AG04449 (cell line): ENCODE data around the gene LRRC49.
"Not testable (repeated sequence)": the region's sequence is repeated elsewhere in the genome, so short reads cannot be mapped to it uniquely, and the experiment has no call there.

ENCODE experiments used
- CTCF ChIA-PET: fragments of 350-600 bp; formaldehyde crosslinking; extraction: SDS; loops from one replicate; lab custom pipeline; 2021; ENCODE audit warnings: antibody characterized with exemption; lab: Yijun Ruan, JAX
- POLR2A ChIA-PET: fragments of 400-600, 350-600 bp; formaldehyde crosslinking; extraction: SDS; loops from one replicate; lab custom pipeline; 2020; ENCODE audit warnings: antibody characterized with exemption, inconsistent platforms; lab: Yijun Ruan, JAX
- DNase-seq: peaks from one replicate; pipeline ENCODE4 v3.0.0-alpha.2; 2010; ENCODE audit warnings: low read depth, low spot score
- H3K4me3 ChIP-seq: 2 replicates; pipeline ENCODE4 v1.5.1; 2011; ENCODE audit warnings: low read depth, mild to moderate bottlenecking, control low read depth, low read length
- TF ChIP-seq, protein P1 (sequence below): IDR thresholded peaks from one replicate; pipeline ENCODE4 v1.5.1; 2011; ENCODE audit warnings: mild to moderate bottlenecking, moderate library complexity, low read length, control low read depth, inconsistent platforms; ENCODE audit not compliant: insufficient read depth; ENCODE audit errors: missing control alignments

LRRC49 gene

DNA sequence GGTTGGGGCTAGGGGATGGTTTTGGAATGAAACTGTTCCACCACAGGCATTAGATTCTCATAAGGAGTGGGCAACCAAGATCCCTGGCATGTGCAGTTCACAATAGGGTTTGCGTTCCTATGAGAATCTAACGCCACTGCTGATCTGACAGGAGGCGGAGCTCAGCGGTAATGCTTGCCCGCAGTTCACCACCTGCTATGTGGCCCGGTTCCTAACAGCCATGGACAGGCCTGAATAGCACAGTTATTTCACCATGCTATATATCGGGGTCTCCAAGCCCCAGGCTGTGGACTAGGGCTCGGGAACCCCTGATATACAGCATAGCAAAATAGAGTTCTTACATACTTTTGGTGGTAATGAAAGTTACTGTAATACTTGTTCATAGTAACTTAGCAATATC, 122.7 kb downstream of the LRRC49 start:
- CTCF ChIA-PET: interaction anchor here (1.4 to 2.2 kb wide), 2 partner anchors 10 to 87 kb away, joined by 3 to 6 read pairs; no protein-coding TSS in a partner anchor
- POLR2A ChIA-PET: no interaction called here
- TF ChIP-seq, protein P1, sequence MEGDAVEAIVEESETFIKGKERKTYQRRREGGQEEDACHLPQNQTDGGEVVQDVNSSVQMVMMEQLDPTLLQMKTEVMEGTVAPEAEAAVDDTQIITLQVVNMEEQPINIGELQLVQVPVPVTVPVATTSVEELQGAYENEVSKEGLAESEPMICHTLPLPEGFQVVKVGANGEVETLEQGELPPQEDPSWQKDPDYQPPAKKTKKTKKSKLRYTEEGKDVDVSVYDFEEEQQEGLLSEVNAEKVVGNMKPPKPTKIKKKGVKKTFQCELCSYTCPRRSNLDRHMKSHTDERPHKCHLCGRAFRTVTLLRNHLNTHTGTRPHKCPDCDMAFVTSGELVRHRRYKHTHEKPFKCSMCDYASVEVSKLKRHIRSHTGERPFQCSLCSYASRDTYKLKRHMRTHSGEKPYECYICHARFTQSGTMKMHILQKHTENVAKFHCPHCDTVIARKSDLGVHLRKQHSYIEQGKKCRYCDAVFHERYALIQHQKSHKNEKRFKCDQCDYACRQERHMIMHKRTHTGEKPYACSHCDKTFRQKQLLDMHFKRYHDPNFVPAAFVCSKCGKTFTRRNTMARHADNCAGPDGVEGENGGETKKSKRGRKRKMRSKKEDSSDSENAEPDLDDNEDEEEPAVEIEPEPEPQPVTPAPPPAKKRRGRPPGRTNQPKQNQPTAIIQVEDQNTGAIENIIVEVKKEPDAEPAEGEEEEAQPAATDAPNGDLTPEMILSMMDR: no peak
- no peak overlapping the region for H3K4me3 ChIP-seq
- DNase-seq: no peak

DNA sequence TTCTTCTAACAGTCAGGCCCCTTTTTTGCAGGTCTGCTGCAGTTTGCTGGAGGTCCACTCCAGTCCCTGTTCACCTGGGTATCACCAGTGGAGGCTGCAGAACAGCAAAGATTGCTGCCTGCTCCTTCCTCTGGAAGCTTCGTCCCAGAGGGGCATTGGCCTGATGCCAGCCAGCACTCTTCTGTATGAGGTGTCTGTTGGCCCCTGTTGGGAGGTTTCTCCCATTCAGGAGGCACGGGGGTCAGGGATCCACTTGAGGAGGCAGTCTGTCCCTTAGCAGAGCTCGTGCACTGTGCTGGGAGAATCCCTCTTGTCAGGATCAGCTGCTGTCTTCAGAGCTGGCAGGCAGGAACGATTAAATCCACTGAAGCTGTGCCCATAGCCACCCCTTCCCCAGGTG, 138.6 kb downstream of the LRRC49 start:
- DNase-seq, H3K4me3 ChIP-seq, POLR2A ChIA-PET: not testable (repeated sequence)
- CTCF ChIA-PET: interaction anchor here (4.0 kb wide), 1 partner anchor 20 kb away, joined by 12 read pairs; no protein-coding TSS in a partner anchor

DNA sequence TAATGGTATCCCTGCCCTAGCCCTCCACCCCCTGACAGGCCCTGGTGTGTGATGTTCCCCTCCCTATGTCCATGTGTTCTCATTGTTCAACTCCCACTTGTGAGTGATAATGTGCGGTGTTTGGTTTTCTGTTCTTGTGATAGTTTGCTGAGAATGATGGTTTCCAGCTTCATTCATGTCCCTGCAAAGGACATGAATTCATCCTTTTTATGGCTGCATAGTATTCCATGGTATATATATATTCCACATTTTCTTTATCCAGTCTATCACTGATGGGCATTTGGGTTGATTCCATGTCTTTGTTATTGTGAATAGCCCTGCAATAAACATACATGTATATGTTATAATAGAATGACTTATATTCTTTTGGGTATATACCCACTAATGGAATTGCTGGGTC, 142.9 kb downstream of the LRRC49 start:
- DNase-seq, H3K4me3 ChIP-seq, CTCF ChIA-PET, POLR2A ChIA-PET: not testable (repeated sequence)

DNA sequence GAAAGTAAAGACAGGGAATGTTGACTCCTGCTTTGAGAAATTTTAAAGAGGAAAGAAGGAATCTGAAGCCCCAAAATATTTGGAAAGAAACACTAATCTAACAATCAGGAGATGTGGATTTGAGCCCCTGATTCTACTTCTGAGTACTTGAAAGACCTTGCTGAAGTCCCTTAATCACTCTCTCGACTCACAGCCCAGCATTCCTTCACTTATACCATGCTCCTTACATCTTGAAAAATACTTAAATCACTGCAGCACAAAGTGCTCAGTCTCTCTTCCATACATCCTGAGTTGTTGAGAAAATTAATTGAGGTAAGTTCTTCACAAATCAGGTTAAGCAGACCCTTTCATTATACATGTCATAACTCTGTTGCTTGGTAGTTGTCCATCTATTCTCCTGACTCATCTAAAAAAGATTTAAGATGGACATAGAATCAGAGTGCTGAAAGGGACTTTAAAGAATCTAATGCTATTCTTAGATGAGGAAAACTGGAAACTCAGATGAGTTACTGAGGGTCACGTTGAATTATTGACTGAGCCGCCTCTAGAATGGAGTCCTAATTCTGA, 149.8 kb downstream of the LRRC49 start:
- POLR2A ChIA-PET: no interaction called here
- CTCF ChIA-PET: interaction anchor here (1.5 kb wide), 1 partner anchor 30 kb away, joined by 5 read pairs; no protein-coding TSS in a partner anchor

DNA sequence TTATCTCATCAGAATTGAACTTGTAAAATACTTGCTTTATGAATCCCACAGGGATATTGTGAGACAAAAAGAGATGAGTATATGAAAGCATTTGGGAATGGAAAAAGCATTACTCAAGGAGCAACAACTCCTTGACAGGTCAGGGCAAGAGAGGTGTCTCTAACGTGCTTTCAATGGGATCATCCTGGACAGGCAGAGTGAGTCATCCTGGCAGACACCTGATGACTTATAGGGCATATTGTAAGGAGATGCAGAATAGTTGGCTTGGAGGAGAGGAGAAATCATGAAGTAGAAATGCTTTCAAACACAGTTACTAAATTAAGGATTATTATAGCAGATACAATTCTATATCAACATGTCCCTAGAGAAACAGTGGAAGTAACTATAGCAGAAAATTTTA, 150.7 kb downstream of the LRRC49 start:
- TF ChIP-seq, protein P1: no peak
- DNase-seq: no peak
- CTCF ChIA-PET: interaction anchor here (1.0 kb wide), 1 partner anchor 60 kb away, joined by 4 read pairs; no protein-coding TSS in a partner anchor
- POLR2A ChIA-PET: no interaction called here
- no peak overlapping the region for H3K4me3 ChIP-seq

More for the DNA sequence above, 149.8 kb downstream of the LRRC49 start:
- TF ChIP-seq, protein P1: no peak
- DNase-seq: no peak
- H3K4me3 ChIP-seq: no peak overlapping the region

DNA sequence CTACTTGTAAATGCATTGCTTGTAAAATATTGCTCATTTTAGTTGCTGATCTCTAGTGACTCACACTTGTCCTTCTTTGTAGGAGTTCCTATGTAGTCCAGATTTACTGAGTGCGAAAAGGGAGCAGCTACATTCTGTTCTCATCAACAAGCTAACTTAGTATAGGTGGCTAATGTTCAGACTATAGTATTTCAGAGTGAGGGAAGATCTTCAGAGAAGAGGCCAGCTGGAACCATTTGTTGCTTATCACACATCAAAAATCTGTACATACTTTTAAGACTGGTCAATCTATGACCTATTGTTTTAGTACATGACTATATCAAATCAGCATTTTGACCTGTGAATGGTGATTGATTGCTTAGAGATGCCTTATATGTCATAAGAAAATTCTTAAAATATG, 151.4 kb downstream of the LRRC49 start:
- ChIA-PET CTCF (interaction anchor here (1.0 kb wide), 1 partner anchor 60 kb away, joined by 4 read pairs; no protein-coding TSS in a partner anchor), POLR2A (no interaction called here)
- no peak overlapping the region for H3K4me3 ChIP-seq
- no peak for DNase-seq
- TF ChIP-seq, protein P1: no peak

DNA sequence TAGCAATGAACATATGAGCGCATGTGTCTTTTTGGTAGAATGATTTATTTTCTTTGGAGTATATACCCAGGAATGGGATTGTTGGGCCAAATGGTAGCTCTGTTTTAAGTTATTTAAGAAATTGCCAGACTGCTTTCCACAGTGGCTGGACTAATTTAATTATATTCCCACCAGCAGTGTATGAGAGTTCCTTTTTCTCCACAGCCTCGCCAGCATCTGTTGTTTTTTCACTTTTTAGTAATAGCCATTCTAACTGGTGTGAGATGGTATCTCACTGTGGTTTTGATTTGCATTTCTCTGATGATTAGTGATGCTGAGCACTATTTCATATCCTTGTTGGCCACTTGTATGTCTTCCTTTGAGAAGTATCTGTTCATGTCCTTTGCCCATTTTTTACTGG, 153.5 kb downstream of the LRRC49 start:
- POLR2A ChIA-PET: interaction anchor here (0.6 kb wide), 1 partner anchor 1655 kb away, joined by 4 read pairs; no protein-coding TSS in a partner anchor
- H3K4me3 ChIP-seq, DNase-seq, CTCF ChIA-PET: not testable (repeated sequence)
